Measurements from ENCODE around the gene YDJC.
"Not testable (repeated sequence)": the region's sequence is repeated elsewhere in the genome, so short reads cannot be mapped to it uniquely, and the experiment has no call there.

DNA sequence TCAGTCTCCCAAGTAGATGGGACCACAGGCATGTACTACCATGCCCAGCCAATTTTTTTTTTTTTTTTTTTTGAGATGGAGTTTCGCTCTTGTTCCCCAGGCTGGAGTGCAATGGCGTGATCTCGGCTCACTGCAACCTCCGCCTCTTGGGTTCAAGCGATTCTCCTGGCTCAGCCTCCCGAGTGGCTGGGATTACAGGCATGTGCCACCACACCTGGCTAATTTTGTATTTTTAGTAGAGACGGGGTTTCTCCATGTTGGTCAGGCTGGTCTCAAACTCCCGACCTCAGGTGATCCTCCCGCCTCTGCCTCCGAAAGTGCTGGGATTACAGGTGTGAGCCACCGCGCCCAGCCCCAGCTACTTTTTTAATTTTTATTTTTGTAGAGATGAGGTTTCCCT, 49.0 kb upstream of the YDJC start:
- TF ChIP-seq, protein P1, sequence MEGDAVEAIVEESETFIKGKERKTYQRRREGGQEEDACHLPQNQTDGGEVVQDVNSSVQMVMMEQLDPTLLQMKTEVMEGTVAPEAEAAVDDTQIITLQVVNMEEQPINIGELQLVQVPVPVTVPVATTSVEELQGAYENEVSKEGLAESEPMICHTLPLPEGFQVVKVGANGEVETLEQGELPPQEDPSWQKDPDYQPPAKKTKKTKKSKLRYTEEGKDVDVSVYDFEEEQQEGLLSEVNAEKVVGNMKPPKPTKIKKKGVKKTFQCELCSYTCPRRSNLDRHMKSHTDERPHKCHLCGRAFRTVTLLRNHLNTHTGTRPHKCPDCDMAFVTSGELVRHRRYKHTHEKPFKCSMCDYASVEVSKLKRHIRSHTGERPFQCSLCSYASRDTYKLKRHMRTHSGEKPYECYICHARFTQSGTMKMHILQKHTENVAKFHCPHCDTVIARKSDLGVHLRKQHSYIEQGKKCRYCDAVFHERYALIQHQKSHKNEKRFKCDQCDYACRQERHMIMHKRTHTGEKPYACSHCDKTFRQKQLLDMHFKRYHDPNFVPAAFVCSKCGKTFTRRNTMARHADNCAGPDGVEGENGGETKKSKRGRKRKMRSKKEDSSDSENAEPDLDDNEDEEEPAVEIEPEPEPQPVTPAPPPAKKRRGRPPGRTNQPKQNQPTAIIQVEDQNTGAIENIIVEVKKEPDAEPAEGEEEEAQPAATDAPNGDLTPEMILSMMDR (IDR thresholded peaks at IDR 0.05; ENCODE audit: poor library complexity) = not testable (repeated sequence)
- not testable (repeated sequence) for TF ChIP-seq EZH2 (IDR thresholded peaks at IDR 0.05; ENCODE audit: borderline replicate concordance)
